Raji (cell line): ENCODE data around the gene L1TD1.

Experiments
- POLR2A ChIP-seq: IDR thresholded peaks from 2 replicates; pipeline ENCODE4 v1.6.1; 2011; ENCODE audit warnings: low read depth, low read length, control low read depth; ENCODE audit not compliant: insufficient read depth

L1TD1 gene

GRCh38 chr1:62229932-62230331, 35.3 kb downstream of the L1TD1 start:
- no peak for TF ChIP-seq POLR2A

- TF ChIP-seq POLR2A, result no peak
These were observed 36.1 kb downstream of the L1TD1 start for GRCh38 chr1:62230718-62231117.

DNA sequence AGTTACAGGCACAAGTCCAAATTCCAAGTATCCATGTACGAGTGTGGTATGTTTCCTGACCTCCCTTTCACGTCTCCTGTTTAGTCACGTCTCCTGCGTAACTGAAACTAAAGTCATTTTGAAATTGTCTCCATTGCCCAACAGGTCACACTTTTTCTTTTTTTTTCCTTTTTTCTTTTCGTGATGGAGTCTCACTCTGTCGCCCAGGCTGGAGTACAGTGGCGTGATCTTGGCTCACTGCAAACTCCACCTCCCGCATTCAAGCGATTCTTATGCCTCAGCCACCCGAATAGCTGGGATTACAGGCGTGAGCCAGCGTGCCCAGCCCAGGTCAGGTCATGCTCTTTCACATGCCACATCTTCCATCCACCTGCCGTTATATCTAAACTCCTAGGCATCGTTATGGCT, 38.2 kb downstream of the L1TD1 start:
- TF ChIP-seq POLR2A, result no peak

DNA sequence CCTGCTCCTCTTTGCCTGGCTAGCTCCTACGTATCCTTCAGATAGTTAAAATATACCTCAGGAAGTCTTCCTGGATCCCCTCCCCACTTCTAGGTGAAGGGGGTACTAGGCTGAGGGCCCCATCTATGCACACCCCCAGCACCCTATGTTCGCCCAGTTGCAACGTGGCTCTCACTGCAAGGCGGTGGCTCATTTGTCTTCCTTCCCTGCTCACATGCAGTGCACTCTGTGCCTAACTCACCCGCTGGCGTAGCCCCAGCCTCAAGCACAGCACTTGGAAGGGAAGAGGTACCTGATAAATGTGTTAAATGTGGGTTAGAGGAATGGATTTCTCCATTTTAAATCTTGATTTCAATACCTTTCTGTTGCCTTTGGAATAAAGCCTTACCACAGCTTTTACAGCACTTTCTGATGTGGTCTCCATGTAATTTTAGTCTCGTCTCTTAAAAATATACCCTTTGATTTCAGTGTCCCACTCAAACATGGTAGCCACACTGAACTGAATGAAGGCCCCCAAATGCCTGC, 39.3 kb downstream of the L1TD1 start:
- TF ChIP-seq POLR2A, result no peak

GRCh38 chr1:62234688-62235087, 40.0 kb downstream of the L1TD1 start:
- TF ChIP-seq POLR2A, result no peak

GRCh38 chr1:62235576-62235975, 40.9 kb downstream of the L1TD1 start:
- no peak for TF ChIP-seq POLR2A

DNA sequence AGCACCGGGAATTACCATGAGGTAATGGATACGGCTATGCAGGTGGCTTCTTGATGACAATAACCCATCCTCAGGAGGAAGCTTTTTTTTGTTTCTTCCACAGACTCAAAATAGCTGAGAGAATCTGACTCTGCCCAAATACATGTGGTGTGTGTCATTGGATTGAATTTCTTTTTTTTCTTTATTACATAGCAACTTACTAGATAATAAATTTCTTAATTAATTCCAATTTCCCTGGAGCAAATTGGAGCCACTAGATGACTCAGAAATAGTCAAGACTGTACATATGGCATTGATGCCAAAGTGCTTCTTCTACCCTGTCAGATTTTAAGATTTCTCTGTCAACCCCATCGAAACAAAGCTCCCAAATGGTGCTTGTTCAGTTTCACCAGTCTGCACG, 42.7 kb downstream of the L1TD1 start:
- no peak for TF ChIP-seq POLR2A

DNA sequence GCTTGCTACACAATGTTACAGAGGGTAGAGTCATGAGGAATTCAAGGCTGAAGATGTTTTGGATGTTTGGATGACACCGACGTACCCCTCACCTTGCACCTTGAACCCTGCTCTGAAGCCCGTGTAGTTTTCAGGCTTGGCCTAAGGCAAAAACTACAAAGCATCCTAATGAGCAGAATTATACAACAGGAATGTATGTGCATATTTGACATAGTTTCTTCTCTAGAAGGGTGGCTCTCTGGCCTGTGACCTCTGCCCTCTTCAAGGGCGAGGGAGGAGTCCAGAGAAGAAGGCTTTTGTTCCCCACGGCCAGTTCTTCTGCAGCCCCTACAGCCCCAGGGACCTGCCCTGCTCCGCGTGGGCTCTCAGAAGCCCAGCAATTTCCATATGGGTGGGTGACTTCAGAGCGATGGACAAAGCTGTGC, 43.3 kb downstream of the L1TD1 start:
- no peak for TF ChIP-seq POLR2A

- no peak for TF ChIP-seq POLR2A
These were observed 43.9 kb downstream of the L1TD1 start for GRCh38 chr1:62238507-62238906.

DNA sequence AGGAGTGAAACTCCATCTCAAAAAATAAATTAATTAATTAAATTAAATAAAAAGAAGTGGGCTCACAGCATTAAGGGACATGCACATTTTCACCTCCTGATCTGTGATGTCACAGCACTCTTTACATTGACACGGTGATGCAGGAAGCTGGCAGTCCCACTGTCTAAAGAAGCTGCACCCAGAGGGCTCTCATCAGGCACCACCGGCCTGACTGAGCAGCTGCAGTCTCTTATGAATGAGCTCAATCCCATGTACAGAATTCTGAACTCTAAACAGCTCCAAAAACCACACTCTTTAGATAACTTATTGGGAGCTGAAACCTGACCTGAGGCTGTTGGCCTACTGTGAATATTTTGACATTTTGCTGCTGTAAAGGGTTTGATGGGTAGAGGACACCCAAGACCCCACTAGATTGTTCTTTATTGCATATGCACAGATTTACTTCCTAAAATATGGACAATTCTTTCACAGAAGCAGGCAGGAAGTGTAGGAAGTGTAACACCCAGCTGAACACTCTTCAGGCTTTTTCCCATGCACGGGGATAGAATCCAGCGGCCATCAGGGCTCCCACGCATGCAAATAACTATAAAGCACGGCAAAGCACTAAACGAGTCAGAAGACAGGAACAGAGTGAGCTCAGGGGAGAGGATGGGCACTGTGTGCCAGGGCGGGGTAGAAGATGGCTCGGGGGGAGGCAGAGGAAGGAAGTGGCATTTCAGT, 46.2 kb downstream of the L1TD1 start:
- TF ChIP-seq POLR2A, result no peak

GRCh38 chr1:62241371-62242131, 46.9 kb downstream of the L1TD1 start:
- TF ChIP-seq POLR2A, result no peak

DNA sequence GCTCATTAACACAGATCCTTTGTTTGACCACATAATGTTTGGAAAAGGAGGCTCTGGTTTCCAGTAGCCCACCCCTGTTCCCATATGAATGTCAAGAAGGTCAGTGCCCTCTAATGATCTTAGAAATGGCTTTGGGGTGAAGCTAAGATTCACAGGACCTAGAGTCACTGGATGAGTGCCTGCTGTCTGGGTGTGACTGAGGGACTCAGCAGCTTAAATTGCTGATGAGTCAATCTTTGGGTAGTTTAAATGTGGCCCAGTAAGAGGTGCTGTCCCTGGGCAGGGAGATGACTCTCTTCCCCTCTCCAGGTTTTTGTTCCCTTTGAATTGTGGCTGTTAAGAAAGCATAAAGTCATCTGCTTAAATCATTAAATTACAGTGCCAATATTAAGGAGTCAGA, 50.6 kb downstream of the L1TD1 start:
- TF ChIP-seq POLR2A, result no peak

DNA sequence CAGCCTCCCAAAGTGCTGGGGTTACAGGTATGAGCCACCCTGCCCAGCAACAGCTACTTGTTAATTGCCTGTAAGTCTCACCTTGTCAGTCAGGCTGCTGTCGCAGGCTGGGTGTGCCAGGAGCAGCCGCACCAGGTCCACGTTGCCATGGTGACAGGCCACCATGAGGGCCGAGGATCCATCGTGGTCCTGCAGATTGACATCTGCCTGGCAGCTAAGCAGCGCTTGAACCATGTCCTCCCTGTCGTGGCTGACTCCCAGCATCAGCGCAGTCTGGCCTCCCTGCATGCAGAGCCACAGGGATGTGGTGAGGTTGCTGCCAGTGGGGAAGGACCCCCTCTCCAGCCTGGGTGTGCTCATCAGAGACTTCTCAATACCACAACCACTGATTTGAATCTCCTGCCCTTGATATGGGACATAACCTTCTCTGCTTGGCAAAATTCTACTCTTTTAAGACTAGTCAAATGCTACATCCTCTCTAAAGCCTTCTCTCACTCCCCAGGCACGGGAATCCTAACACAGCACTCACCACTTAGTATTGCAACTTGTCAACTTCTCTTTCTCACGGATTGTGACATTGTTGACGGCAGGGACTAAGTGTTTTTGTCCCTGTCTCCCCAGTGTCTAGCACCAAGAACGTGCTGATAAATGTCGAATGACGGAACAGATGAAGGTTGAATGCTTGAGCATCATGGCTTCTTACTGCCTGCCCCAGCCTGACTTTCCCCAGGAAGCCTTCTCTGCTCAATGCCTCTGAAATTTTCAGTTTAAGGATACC, 52.9 kb downstream of the L1TD1 start:
- no peak for TF ChIP-seq POLR2A

- no peak for TF ChIP-seq POLR2A
These were observed 55.6 kb downstream of the L1TD1 start for GRCh38 chr1:62250126-62250726.

GRCh38 chr1:62259551-62259950, 64.9 kb downstream of the L1TD1 start:
- TF ChIP-seq POLR2A, result no peak

GRCh38 chr1:62260688-62261087, 66.0 kb downstream of the L1TD1 start:
- TF ChIP-seq POLR2A, result no peak
